Upper lobe of left lung (tissue), 6 donors: ENCODE results near the gene NFKBIL1. TPM values are rescaled to one million over a fixed set of nuclear protein-coding genes. Genes with fewer than 3 reads are reported as not detected.

Experiments used
- ATAC-seq, 2 donors: fragments of 200-7000 bp; cut with Tn5 transposase; one replicate each; pipeline ENCODE4 v1.9.1; 2022; ENCODE audit warnings: mild to moderate bottlenecking in 2 of 2, moderate library complexity in 2 of 2; ENCODE audit not compliant: low FRiP score in 2 of 2
- DNase-seq, 2 donors: peaks; one replicate each; pipeline ENCODE4 v3.0.0-alpha.2; 2019 to 2020
- H3K27ac ChIP-seq, 4 donors: fragments of 200-600 bp; sonication (generic); one replicate each; pipeline ENCODE4 v1.5.1; 2016 to 2019
- H3K27me3 ChIP-seq, 4 donors: fragments of 200-600 bp; sonication (generic); one replicate each; pipeline ENCODE4 v1.5.1; 2017 to 2019
- H3K36me3 ChIP-seq, 4 donors: fragments of 200-600 bp; sonication (generic); one replicate each; pipeline ENCODE4 v1.5.1; 2016 to 2019
- H3K4me1 ChIP-seq, 4 donors: fragments of 200-600 bp; sonication (generic); one replicate each; pipeline ENCODE4 v1.5.1; 2018 to 2019
- H3K4me3 ChIP-seq, 4 donors: fragments of 200-600 bp; sonication (generic); one replicate each; pipeline ENCODE4 v1.5.1; 2017 to 2019; ENCODE audit warnings: mild to moderate bottlenecking in 2 of 4, moderate library complexity in 1 of 4
- H3K9me3 ChIP-seq, 4 donors: fragments of 200-600 bp; sonication (generic); one replicate each; pipeline ENCODE4 v1.5.1; 2018 to 2019
- CTCF ChIP-seq, 6 experiments: fragments of 450-650 bp in 4 of 6; fragments of 200-600 bp in 2 of 6; sonication (generic) in 2 of 6; IDR thresholded peaks; one replicate each; pipeline ENCODE4 v1.5.1; 2016 to 2019; ENCODE audit warnings: antibody characterized with exemption in 6 of 6
- EP300 ChIP-seq, 4 donors: sonication (generic); formaldehyde crosslinking; IDR thresholded peaks; one replicate each; pipeline ENCODE4 v1.5.1; 2017; ENCODE audit warnings: antibody characterized with exemption in 4 of 4, control low read depth in 2 of 4
- POLR2A ChIP-seq, 4 donors: fragments of 450-650 bp; IDR thresholded peaks; one replicate each; pipeline ENCODE4 v1.5.1; 2016 to 2017; ENCODE audit warnings: antibody characterized with exemption in 4 of 4, mild to moderate bottlenecking in 2 of 4
- POLR2AphosphoS5 ChIP-seq, 2 donors: sonication (generic); formaldehyde crosslinking; IDR thresholded peaks; one replicate each; pipeline ENCODE4 v1.5.1; 2017; ENCODE audit warnings: antibody characterized with exemption in 2 of 2
- WGBS, 2 donors: methylation state at CpG; one replicate each; pipeline ENCODE4 v1.1.5; 2017 to 2018; 5-methylcytosine and 5-hydroxymethylcytosine counted together
- total RNA-seq, 6 donors: library from RNA; depleted of rRNA in 4 of 6; stranded (reverse); fragments of >200 nt in 4 of 6; gene quantifications; one replicate each; pipeline versions ENCODE4 v1.1.0 to v1.2.1, GENCODE V29; 2016 to 2021
- donor health status: DM: no; HTN: no; CAD: no; lungs with moderate emphysema.
- donor health status: DM: no; HTN: yes; CAD: no; lungs with severe emphysema.

Gene NFKBIL1
- total RNA-seq, 6 donors from 2014 or later, result 18.2 to 45.1 (median 23.8) TPM

GRCh38 chr6:31580807-31581433 is 33.5 kb downstream of the NFKBIL1 start:
- Histone ChIP-seq H3K4me3 (peak overlapping the region; percentile 67 to 87 (median 74)), H3K36me3 (no peaks in the 10 kb centered on the region), H3K27me3 (no peaks in the 10 kb centered on the region), H3K27ac (peak overlapping the region; percentile 77 to 96 (median 90)), H3K9me3 (no peaks in the 10 kb centered on the region), H3K4me1 (peaks cover 21 to 26% (median 25%) of the 10 kb centered on the region in 4 donors)
- peak in 1 of 4 donors; percentile 61 for TF ChIP-seq POLR2A (IDR thresholded peaks at IDR 0.05)
- peak; percentile 95 to 99 (median 98) for TF ChIP-seq CTCF (IDR thresholded peaks at IDR 0.05)
- TF ChIP-seq POLR2AphosphoS5 (IDR thresholded peaks at IDR 0.05), result peak in 1 of 2 donors; percentile 60
- no peak for TF ChIP-seq EP300 (IDR thresholded peaks at IDR 0.05)
- peak; percentile 93 to 99 for DNase-seq
- ATAC-seq, result peak; percentile 95 to 98
- WGBS, 2 donors, result 0 to 4% methylated on average over 11 to 45 of the region's 62 CpGs

GRCh38 chr6:31581434-31582229 is 34.2 kb downstream of the NFKBIL1 start:
- Histone ChIP-seq H3K9me3 (no peaks in the 10 kb centered on the region), H3K4me1 (peaks cover 23 to 33% (median 32%) of the 10 kb centered on the region in 4 donors), H3K36me3 (no peaks in the 10 kb centered on the region), H3K27ac (peak overlapping the region; percentile 77 to 96 (median 90)), H3K27me3 (no peaks in the 10 kb centered on the region), H3K4me3 (peak overlapping the region; percentile 67 to 87 (median 74))
- peak in 1 of 2 donors; percentile 16 for ATAC-seq
- TF ChIP-seq CTCF (IDR thresholded peaks at IDR 0.05) (no peak), POLR2AphosphoS5 (IDR thresholded peaks at IDR 0.05) (no peak), EP300 (IDR thresholded peaks at IDR 0.05) (no peak), POLR2A (IDR thresholded peaks at IDR 0.05) (no peak)
- 22 to 28% methylated on average over 17 to 21 of the region's 21 CpGs for WGBS, 2 donors
- no peak for DNase-seq

- no peaks in the 10 kb centered on the region for H3K36me3 ChIP-seq
- WGBS, 2 donors, result 66% methylated on average over 3 of the region's 3 CpGs; no CpG with 5 or more reads in 1 of the 2 donors
- peak within 1 kb of the TSS; percentile 67 to 87 (median 74) for H3K4me3 ChIP-seq
- H3K9me3 ChIP-seq, result no peaks in the 10 kb centered on the region
- ATAC-seq (no peak), DNase-seq (peak; percentile 41 to 59)
- peaks cover 23 to 38% (median 33%) of the 10 kb centered on the region in 4 donors for H3K4me1 ChIP-seq
- no peak for TF ChIP-seq POLR2AphosphoS5 (IDR thresholded peaks at IDR 0.05)
- TF ChIP-seq EP300 (IDR thresholded peaks at IDR 0.05), result no peak
- TF ChIP-seq CTCF (IDR thresholded peaks at IDR 0.05), result no peak
- no peak for TF ChIP-seq POLR2A (IDR thresholded peaks at IDR 0.05)
- H3K27ac ChIP-seq, result peak within 1 kb of the TSS; percentile 77 to 96 (median 90)
- no peaks in the 10 kb centered on the region for H3K27me3 ChIP-seq
These were observed 34.8 kb downstream of the NFKBIL1 start, which contains the start of gene LTB for GRCh38 chr6:31582230-31582643. Gene LTB (minus strand): TSS chr6:31582424. CDS start chr6:31582417, 7 bp downstream.

GRCh38 chr6:31585491-31585890 is 38.1 kb downstream of the NFKBIL1 start:
- ATAC-seq (no peak), DNase-seq (no peak)
- H3K27me3 ChIP-seq, result no peaks in the 10 kb centered on the region
- no peaks in the 10 kb centered on the region for H3K36me3 ChIP-seq
- peaks cover 22 to 50% (median 31%) of the 10 kb centered on the region in 4 donors for H3K4me1 ChIP-seq
- no peak for TF ChIP-seq EP300 (IDR thresholded peaks at IDR 0.05)
- TF ChIP-seq CTCF (IDR thresholded peaks at IDR 0.05), result peak in 4 of 6 experiments; percentile 4 to 27 (median 12)
- 57 to 64% methylated on average over 2 of the region's 2 CpGs for WGBS, 2 donors
- H3K27ac ChIP-seq, result peak overlapping the region; percentile 43 to 84 (median 66)
- H3K4me3 ChIP-seq, result no peak overlapping the region
- no peaks in the 10 kb centered on the region for H3K9me3 ChIP-seq
